ENCODE data around the gene INSIG2.

Gene INSIG2

DNA sequence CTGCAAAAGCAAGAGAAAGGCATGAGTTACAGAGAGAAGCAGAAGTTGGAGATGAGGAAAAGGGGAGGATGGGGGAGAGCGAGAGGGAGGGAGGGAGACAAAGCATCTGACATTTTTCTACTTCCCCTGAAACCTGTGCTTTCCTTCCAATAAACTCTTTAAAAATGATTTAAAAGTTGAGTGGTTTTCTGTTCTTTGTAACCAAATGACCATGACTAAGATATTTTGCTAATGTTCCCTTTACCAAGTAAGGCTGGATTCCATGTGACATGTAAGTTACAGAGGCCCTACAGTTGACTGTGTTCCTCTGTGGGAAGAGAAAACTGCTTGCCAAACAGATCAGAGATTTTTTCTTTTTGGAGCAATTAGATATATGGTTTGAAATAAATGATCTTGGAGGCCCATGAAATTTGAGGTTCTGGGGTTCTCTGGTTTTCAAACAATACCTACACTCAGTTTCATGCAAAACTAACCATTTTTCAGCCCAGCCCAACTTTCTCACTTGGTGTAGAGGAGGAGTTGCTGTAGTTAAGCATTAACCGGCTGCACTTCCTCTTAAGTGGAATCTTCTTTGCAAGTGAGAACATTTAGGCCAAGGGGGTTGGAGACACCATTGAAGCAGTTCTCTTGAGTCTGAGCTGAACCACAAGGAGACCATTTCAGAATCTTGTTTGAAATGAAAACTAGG is 34.5 kb downstream of the INSIG2 start:
- no peak overlapping the region for H3K27ac ChIP-seq
- TF ChIP-seq, protein P1, sequence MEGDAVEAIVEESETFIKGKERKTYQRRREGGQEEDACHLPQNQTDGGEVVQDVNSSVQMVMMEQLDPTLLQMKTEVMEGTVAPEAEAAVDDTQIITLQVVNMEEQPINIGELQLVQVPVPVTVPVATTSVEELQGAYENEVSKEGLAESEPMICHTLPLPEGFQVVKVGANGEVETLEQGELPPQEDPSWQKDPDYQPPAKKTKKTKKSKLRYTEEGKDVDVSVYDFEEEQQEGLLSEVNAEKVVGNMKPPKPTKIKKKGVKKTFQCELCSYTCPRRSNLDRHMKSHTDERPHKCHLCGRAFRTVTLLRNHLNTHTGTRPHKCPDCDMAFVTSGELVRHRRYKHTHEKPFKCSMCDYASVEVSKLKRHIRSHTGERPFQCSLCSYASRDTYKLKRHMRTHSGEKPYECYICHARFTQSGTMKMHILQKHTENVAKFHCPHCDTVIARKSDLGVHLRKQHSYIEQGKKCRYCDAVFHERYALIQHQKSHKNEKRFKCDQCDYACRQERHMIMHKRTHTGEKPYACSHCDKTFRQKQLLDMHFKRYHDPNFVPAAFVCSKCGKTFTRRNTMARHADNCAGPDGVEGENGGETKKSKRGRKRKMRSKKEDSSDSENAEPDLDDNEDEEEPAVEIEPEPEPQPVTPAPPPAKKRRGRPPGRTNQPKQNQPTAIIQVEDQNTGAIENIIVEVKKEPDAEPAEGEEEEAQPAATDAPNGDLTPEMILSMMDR (conservative IDR thresholded peaks at IDR 0.05): no peak

DNA sequence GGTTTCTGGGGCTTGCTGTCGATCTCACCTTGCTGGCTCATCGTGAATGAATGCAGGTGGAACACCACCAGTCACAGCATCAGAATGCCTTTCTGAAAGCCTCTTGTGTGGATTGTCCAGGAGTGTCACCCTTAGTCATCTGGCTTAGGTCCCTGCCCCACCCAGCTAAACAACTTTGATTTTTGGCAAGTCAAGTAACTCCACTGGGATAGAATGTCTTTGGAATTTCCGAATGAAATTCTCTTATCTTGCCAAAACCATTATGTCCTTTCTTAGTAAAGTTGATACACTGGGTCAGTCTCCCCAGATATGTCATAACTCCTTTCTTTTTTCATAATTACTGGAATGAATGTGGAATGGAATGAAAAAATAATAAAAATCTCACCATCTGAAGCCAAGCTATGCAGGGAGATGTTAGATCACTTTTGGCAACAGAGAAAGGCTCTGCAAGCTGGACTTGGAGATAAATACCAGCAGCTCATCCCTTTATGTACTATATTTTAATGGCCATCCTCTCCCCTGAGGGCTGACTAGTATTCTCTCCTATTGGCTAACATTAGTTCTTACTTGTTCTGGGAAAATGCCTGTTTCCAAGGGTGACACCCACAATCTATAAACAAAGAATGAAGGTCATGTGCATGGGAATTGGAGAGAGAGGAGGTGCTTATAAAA is 35.4 kb downstream of the INSIG2 start:
- no peak overlapping the region for H3K27ac ChIP-seq
- TF ChIP-seq, protein P1 (conservative IDR thresholded peaks at IDR 0.05): no peak

DNA sequence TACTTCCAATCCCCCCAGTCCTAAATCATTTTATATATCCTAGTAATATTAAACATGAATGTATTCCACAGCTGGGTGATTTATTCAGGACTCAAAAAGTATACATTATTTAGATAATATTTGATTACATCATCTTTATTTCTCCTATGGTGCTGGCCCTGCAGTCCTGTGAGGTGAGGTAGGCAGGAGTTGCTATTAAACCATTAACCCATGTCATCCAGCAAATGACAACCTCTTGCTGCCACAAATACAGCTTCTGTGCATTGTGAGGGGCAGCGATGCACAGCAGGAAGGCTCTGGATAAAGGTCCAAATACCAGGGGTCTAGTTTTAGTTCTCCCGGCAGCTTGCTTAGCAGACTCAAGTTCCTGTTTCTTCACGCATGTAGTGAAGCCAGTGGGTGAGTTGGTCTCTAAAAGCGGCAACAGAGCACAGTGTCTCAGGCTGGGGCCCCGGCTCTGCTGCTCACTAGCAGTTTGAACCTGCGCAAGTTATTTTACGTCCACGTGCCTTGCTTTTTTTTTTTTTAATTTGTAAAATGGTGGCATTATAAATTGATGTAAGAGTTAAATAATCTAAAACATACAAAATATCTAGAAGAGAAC is 36.1 kb downstream of the INSIG2 start:
- H3K27ac ChIP-seq: no peak overlapping the region
- TF ChIP-seq, protein P1 (conservative IDR thresholded peaks at IDR 0.05): no peak

DNA sequence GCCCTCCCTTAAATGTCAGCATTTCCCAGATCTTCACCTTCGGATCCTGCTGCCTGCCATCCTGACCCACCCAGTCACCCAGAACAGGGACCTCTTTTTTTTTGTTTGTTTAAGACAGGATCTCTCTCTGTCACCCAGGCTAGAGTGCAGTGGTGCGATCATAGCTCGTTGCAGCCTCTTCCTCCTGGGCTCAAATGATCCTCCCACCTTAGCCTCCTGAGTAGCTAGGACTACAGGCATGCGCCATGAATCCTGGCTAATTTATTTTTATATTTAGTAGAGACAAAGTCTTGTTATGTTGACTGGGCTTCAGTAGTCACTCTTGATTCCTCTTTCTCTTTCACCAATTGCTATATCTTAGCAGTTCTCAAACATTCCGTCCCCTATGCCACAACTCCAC is 39.0 kb downstream of the INSIG2 start:
- TF ChIP-seq, protein P1 (conservative IDR thresholded peaks at IDR 0.05): no peak
- H3K27ac ChIP-seq: no peak overlapping the region

DNA sequence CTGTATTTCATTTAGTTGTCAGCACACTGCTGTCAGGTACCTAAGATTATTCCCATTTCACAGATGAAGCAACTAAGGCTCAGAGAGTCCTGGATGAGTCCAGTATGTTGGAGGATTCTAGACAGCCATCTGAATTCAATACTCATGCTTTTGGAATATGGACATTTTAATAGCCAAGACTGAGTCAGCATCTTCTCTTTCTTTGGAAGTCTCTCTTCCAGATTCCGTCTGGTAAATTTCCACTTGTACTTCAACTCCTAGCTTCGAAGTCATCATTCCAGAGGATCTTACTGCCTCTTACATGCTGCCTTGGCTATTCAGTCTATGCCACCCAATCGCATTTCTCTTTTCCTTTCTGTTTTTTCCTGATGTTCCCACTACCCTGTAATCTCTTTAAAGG is 40.6 kb downstream of the INSIG2 start:
- H3K27ac ChIP-seq: no peak overlapping the region

DNA sequence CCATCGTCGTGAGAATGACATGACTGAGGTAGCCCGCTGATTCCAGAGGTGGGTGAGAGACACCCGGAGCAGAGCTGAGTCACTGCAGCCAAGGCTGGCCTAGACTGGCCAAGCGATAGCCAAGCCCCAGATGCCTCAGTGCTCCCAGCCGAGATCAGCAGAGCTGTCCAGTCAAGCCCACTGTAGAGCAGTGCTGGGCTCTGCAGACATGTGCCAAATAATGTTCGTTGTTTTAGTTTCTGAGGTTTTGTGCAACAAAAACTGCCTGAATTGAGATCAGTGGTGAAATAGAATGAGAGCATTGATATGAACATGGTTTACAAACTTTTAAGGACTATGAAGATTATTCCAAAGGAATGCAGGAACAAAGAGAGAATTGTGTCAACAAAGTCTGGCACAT is 42.1 kb downstream of the INSIG2 start:
- no peak overlapping the region for H3K27ac ChIP-seq
- TF ChIP-seq, protein P1 (conservative IDR thresholded peaks at IDR 0.05): no peak

More for the DNA sequence above, 40.6 kb downstream of the INSIG2 start:
- TF ChIP-seq, protein P1 (conservative IDR thresholded peaks at IDR 0.05): no peak

DNA sequence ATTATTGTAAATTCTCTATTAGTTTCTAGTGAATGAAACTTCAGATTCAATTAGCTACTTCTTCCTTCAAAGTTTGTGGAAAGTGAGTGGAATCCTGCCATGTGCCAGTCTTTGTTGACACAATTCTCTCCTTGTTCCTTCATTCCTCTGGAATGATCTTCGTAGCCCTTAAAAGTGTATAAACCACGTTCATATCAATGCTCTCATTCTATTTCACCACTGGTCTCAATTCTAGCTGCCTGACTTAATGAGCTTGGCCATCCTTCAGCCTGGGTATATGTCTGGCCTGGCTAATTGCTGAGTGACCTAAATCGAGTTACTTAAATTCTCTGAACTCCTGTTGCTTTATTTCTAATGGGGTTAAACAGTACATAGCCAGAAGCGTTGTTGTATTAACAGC is 43.5 kb downstream of the INSIG2 start:
- TF ChIP-seq, protein P1 (conservative IDR thresholded peaks at IDR 0.05): no peak

More for the DNA sequence above, 43.5 kb downstream of the INSIG2 start:
- H3K27ac ChIP-seq: no peak overlapping the region

Data from VCaP (cell line).